Spleen (tissue), 7 donors: ENCODE results near the gene CLPSL1.

Experiments used
- CTCF ChIP-seq, 11 experiments: fragments of 200-600 bp in 7 of 11; fragments of 450-650 bp in 4 of 11; sonication (generic) in 4 of 11; IDR thresholded peaks in 8 of 11; conservative IDR thresholded peaks in 3 of 11; 1 replicate in 7 of 11; 2 replicates in 4 of 11; pipeline versions ENCODE4 v1.4.0 to v1.8.0; 2016 to 2021; ENCODE audit warnings: antibody characterized with exemption in 11 of 11, inconsistent platforms in 4 of 11, mild to moderate bottlenecking in 1 of 11
- POLR2A ChIP-seq, 3 donors: fragments of 450-650 bp; IDR thresholded peaks; one replicate each; pipeline ENCODE4 v1.5.1; 2017; ENCODE audit warnings: antibody characterized with exemption in 3 of 3, mild to moderate bottlenecking in 1 of 3
- POLR2AphosphoS5 ChIP-seq, 3 donors: sonication (generic); formaldehyde crosslinking; IDR thresholded peaks; one replicate each; pipeline ENCODE4 v1.5.1; 2017; ENCODE audit warnings: antibody characterized with exemption in 3 of 3
- donor health status: DM: no; HTN: no; CAD: no; lungs with moderate emphysema.
- donor health status: DM: no; HTN: no; CAD: no.
- donor health status: DM: no; HTN: no; CAD: no.

- TF ChIP-seq CTCF (IDR thresholded peaks at IDR 0.05 in 8 of 11, conservative IDR thresholded peaks at IDR 0.05 in 3 of 11), result no peak
- no peak for TF ChIP-seq POLR2A (IDR thresholded peaks at IDR 0.05)
- TF ChIP-seq POLR2AphosphoS5 (IDR thresholded peaks at IDR 0.05), result no peak
Measured at GRCh38 chr6:35765739-35766138, 15.1 kb upstream of the CLPSL1 start.
